HEK293T (cell line): ENCODE data around the gene MYLK.

ENCODE experiments used
- BHLHE40 ChIP-seq: fragments of 450-650 bp; IDR thresholded peaks from 2 replicates; pipeline ENCODE4 v1.6.1; 2016; ENCODE audit warnings: mild to moderate bottlenecking, moderate library complexity, borderline replicate concordance
- CTBP1 ChIP-seq: fragments of 450-650 bp; IDR thresholded peaks from 2 replicates; pipeline ENCODE4 v1.6.1; 2016; ENCODE audit warnings: borderline replicate concordance
- ELF4 ChIP-seq: fragments of 450-650 bp; IDR thresholded peaks from 2 replicates; pipeline ENCODE4 v1.6.1; 2017; ENCODE audit warnings: antibody characterized with exemption
- FOXA1 ChIP-seq: fragments of 450-650 bp; IDR thresholded peaks from 2 replicates; pipeline ENCODE4 v1.6.1; 2016; ENCODE audit warnings: mild to moderate bottlenecking
- FOXK2 ChIP-seq: fragments of 450-650 bp; IDR thresholded peaks from 2 replicates; pipeline ENCODE4 v1.6.1; 2016; ENCODE audit warnings: mild to moderate bottlenecking
- FOXM1 ChIP-seq: fragments of 450-650 bp; IDR thresholded peaks from 2 replicates; pipeline ENCODE4 v1.6.1; 2017; ENCODE audit warnings: mild to moderate bottlenecking, borderline replicate concordance
- LEF1 ChIP-seq: fragments of 450-650 bp; IDR thresholded peaks from 2 replicates; pipeline ENCODE4 v1.6.1; 2017; ENCODE audit warnings: mild to moderate bottlenecking, borderline replicate concordance
- SP1 ChIP-seq: fragments of 450-650 bp; IDR thresholded peaks from 2 replicates; pipeline ENCODE4 v1.6.1; 2017
- SUZ12 ChIP-seq: fragments of 450-650 bp; IDR thresholded peaks from 2 replicates; pipeline ENCODE4 v1.6.1; 2016; ENCODE audit warnings: mild to moderate bottlenecking
- TARDBP ChIP-seq: fragments of 450-650 bp; IDR thresholded peaks from 2 replicates; pipeline ENCODE4 v1.6.1; 2016

DNA sequence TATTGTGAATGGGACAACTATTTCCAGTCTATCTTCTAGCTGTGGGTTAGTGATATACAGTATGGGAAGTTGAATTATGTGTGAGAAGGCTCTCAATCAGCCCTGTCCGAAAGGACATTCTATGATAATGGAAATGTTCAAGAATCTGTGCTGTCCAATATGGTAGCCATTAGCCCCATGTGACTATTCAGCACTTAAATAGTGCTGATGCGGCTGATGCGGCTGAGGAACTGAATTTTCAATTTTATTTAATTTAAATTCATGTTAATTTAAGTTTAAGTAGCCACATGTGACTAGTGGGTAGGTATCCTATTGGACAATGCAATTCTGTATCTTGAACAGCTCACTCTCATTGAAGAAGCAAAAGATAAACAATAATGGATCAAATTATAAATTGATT lies 98.5 kb downstream of the MYLK start:
- no peak for TF ChIP-seq FOXA1
- no peak for TF ChIP-seq LEF1
- no peak for TF ChIP-seq FOXM1
- TF ChIP-seq TARDBP: no peak
- TF ChIP-seq FOXK2: no peak
- TF ChIP-seq ELF4: no peak
- TF ChIP-seq CTBP1: no peak
- TF ChIP-seq BHLHE40: no peak
- TF ChIP-seq SUZ12: no peak
- TF ChIP-seq SP1: no peak
